ENCODE measurements around the gene MYH10.

The MYH10 gene

GRCh38 chr17:8628172-8628571 lies 2.4 kb downstream of the MYH10 start:
- in situ Hi-C loops (cut with MboI; ENCODE audit: low sequenced_read_pairs, unreplicated experiment), result no loop called here
- no peak for DNase-seq (ENCODE audit: low spot score)

GRCh38 chr17:8623591-8623990 lies 6.9 kb downstream of the MYH10 start:
- TF ChIP-seq, protein P1, sequence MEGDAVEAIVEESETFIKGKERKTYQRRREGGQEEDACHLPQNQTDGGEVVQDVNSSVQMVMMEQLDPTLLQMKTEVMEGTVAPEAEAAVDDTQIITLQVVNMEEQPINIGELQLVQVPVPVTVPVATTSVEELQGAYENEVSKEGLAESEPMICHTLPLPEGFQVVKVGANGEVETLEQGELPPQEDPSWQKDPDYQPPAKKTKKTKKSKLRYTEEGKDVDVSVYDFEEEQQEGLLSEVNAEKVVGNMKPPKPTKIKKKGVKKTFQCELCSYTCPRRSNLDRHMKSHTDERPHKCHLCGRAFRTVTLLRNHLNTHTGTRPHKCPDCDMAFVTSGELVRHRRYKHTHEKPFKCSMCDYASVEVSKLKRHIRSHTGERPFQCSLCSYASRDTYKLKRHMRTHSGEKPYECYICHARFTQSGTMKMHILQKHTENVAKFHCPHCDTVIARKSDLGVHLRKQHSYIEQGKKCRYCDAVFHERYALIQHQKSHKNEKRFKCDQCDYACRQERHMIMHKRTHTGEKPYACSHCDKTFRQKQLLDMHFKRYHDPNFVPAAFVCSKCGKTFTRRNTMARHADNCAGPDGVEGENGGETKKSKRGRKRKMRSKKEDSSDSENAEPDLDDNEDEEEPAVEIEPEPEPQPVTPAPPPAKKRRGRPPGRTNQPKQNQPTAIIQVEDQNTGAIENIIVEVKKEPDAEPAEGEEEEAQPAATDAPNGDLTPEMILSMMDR (IDR thresholded peaks at IDR 0.05; ENCODE audit: borderline replicate concordance, control extremely low read depth, extremely low read depth, insufficient read depth, missing control alignments), result no peak
- DNase-seq (ENCODE audit: low spot score), result no peak
- in situ Hi-C loops (cut with MboI; ENCODE audit: low sequenced_read_pairs, unreplicated experiment), result no loop called here

More at GRCh38 chr17:8628172-8628571, 2.4 kb downstream of the MYH10 start:
- TF ChIP-seq, protein P1 (IDR thresholded peaks at IDR 0.05; ENCODE audit: borderline replicate concordance, control extremely low read depth, extremely low read depth, insufficient read depth, missing control alignments), result no peak

GRCh38 chr17:8622191-8622590 lies 8.3 kb downstream of the MYH10 start:
- TF ChIP-seq, protein P1 (IDR thresholded peaks at IDR 0.05; ENCODE audit: borderline replicate concordance, control extremely low read depth, extremely low read depth, insufficient read depth, missing control alignments), result no peak
- in situ Hi-C loops (cut with MboI; ENCODE audit: low sequenced_read_pairs, unreplicated experiment), result no loop called here
- DNase-seq (ENCODE audit: low spot score), result no peak

GRCh38 chr17:8621585-8621984 lies 8.9 kb downstream of the MYH10 start:
- in situ Hi-C loops (cut with MboI; ENCODE audit: low sequenced_read_pairs, unreplicated experiment), result no loop called here

DNA sequence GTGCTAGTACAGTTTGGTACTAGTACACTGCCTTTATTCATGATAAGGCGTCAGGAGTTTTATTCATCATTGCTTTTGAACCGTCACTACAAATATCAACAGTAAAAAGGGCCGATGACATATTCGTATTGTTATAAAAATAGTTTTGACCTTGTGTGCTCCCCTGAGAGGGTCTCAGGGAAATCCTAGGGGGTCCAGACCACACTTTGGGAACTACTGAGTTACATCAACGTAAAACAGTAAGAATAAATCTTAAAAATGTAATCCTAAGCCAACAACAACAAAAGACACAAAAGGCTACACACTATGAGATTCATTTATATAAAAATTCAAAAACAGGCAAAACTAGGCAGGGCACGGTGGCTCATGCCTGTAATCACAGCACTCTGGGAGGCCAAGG lies 11.2 kb downstream of the MYH10 start:
- in situ Hi-C loops (cut with MboI; ENCODE audit: low sequenced_read_pairs, unreplicated experiment), result no loop called here
- TF ChIP-seq, protein P1 (IDR thresholded peaks at IDR 0.05; ENCODE audit: borderline replicate concordance, control extremely low read depth, extremely low read depth, insufficient read depth, missing control alignments), result no peak
- no peak for DNase-seq (ENCODE audit: low spot score)

More at GRCh38 chr17:8621585-8621984, 8.9 kb downstream of the MYH10 start:
- peak; percentile 35 for DNase-seq (ENCODE audit: low spot score)
- TF ChIP-seq, protein P1 (IDR thresholded peaks at IDR 0.05; ENCODE audit: borderline replicate concordance, control extremely low read depth, extremely low read depth, insufficient read depth, missing control alignments), result no peak

- TF ChIP-seq, protein P1 (IDR thresholded peaks at IDR 0.05; ENCODE audit: borderline replicate concordance, control extremely low read depth, extremely low read depth, insufficient read depth, missing control alignments), result no peak
- in situ Hi-C loops (cut with MboI; ENCODE audit: low sequenced_read_pairs, unreplicated experiment), result no loop called here
- DNase-seq (ENCODE audit: low spot score), result no peak
Measured at GRCh38 chr17:8618825-8619224, 11.7 kb downstream of the MYH10 start.

- in situ Hi-C loops (cut with MboI; ENCODE audit: low sequenced_read_pairs, unreplicated experiment), result no loop called here
- TF ChIP-seq, protein P1 (IDR thresholded peaks at IDR 0.05; ENCODE audit: borderline replicate concordance, control extremely low read depth, extremely low read depth, insufficient read depth, missing control alignments), result no peak
- no peak for DNase-seq (ENCODE audit: low spot score)
Measured at GRCh38 chr17:8614988-8615387, 15.5 kb downstream of the MYH10 start.

Data from GM13976 (cell line).